ENCODE results near the gene LITAF. TPM values are rescaled to one million over a fixed set of nuclear protein-coding genes. Genes with fewer than 3 reads are reported as not detected.
"Not testable (repeated sequence)": the region's sequence is repeated elsewhere in the genome, so short reads cannot be mapped to it uniquely, and the experiment has no call there.

The LITAF gene
- total RNA-seq, 2 donors from 2014 or later: 36.6 to 62.9 TPM

DNA sequence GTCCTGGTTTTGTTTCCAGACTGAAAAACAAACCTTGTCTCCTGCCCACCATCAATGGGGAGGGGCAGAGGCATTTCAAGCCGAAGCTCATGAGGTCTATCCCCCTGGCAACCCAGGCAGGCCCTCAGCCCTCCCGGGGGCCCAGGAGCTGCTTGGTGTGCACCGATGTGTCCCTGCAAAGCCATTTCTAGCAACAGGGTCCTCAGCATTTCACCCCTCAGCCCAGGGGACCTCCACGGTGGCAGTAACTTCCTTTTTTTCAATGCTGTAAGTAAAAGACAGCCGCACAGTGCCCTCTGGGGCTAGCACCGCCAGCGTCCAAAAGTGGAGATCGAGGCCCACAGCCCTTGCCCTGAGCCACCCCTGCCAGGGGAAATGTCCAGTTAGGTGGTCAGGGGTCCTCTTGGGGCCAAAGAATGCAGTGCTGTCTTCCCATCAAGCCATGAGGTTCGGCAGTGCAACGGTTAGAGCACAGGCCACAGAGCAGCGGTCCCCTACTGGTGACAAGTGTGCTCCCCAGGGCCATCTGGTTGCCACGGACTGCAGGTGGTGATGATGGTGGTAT is 79.9 kb downstream of the LITAF start:
- TF ChIP-seq, protein P1, sequence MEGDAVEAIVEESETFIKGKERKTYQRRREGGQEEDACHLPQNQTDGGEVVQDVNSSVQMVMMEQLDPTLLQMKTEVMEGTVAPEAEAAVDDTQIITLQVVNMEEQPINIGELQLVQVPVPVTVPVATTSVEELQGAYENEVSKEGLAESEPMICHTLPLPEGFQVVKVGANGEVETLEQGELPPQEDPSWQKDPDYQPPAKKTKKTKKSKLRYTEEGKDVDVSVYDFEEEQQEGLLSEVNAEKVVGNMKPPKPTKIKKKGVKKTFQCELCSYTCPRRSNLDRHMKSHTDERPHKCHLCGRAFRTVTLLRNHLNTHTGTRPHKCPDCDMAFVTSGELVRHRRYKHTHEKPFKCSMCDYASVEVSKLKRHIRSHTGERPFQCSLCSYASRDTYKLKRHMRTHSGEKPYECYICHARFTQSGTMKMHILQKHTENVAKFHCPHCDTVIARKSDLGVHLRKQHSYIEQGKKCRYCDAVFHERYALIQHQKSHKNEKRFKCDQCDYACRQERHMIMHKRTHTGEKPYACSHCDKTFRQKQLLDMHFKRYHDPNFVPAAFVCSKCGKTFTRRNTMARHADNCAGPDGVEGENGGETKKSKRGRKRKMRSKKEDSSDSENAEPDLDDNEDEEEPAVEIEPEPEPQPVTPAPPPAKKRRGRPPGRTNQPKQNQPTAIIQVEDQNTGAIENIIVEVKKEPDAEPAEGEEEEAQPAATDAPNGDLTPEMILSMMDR (conservative IDR thresholded peaks at IDR 0.05): peak; percentile 42
- peak overlapping the region; percentile 41 for H3K27ac ChIP-seq (ENCODE audit: low read depth, low read length)
- peaks cover 2% of the 10 kb centered on the region for H3K4me1 Mint-ChIP-seq
- peak; percentile 42 for DNase-seq
- H3K36me3 ChIP-seq (ENCODE audit: control insufficient read depth, insufficient read depth, low read length): no peaks in the 10 kb centered on the region
- H3K4me1 ChIP-seq (ENCODE audit: control insufficient read depth, insufficient read depth, low read length): no peaks in the 10 kb centered on the region
- H3K4me3 ChIP-seq (ENCODE audit: low read length): no peak overlapping the region
- peak overlapping the region; percentile 21 for H3K27ac Mint-ChIP-seq
- no peaks in the 10 kb centered on the region for H3K36me3 Mint-ChIP-seq (ENCODE audit: low read depth)
- no peaks in the 10 kb centered on the region for H3K9me3 Mint-ChIP-seq
- no peak overlapping the region for H3K9ac ChIP-seq (ENCODE audit: extremely low read depth, low read length, poor library complexity, severe bottlenecking)
- H3K9me3 ChIP-seq (ENCODE audit: control insufficient read depth, low read length): no peaks in the 10 kb centered on the region
- WGBS, 2 experiments (ENCODE audit: insufficient coverage in 1 of 2, insufficient read length in 1 of 2): 86 to 90% methylated on average over 9 to 11 of the region's 12 CpGs
- no peaks in the 10 kb centered on the region for H3K27me3 ChIP-seq (ENCODE audit: control insufficient read depth, insufficient read depth, low read length, poor library complexity, severe bottlenecking)
- H3K27me3 Mint-ChIP-seq (ENCODE audit: insufficient read depth): no peaks in the 10 kb centered on the region
- H3K4me3 Mint-ChIP-seq: no peak overlapping the region

DNA sequence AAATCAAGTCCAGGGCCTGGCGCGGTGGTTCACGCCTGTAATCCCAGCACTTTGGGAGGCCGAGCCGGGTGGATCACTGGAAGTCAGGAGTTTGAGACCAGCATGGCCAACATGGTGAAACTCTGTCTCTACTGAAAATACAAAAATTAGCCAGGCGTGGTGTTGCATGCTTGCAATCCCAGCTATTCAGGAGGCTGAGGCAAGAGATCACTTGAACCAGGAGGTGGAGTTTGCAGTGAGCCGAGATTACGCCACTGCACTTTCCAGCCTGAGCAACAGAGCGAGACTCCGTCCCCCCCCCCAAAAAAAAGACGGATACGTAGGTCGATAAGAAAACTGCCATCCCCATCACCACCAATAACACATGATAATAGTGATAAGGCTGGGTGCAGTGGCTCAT is 82.5 kb downstream of the LITAF start:
- H3K27me3 ChIP-seq (ENCODE audit: control insufficient read depth, insufficient read depth, low read length, poor library complexity, severe bottlenecking); H3K4me3 ChIP-seq (ENCODE audit: low read length); DNase-seq; H3K36me3 ChIP-seq (ENCODE audit: control insufficient read depth, insufficient read depth, low read length); H3K9ac ChIP-seq (ENCODE audit: extremely low read depth, low read length, poor library complexity, severe bottlenecking); H3K27ac ChIP-seq (ENCODE audit: low read depth, low read length); H3K4me1 Mint-ChIP-seq; H3K4me1 ChIP-seq (ENCODE audit: control insufficient read depth, insufficient read depth, low read length); H3K36me3 Mint-ChIP-seq (ENCODE audit: low read depth); H3K4me3 Mint-ChIP-seq; H3K9me3 Mint-ChIP-seq; H3K27ac Mint-ChIP-seq; H3K27me3 Mint-ChIP-seq (ENCODE audit: insufficient read depth); H3K9me3 ChIP-seq (ENCODE audit: control insufficient read depth, low read length): not testable (repeated sequence)
- 87 to 90% methylated on average over 6 to 10 of the region's 13 CpGs for WGBS, 2 experiments (ENCODE audit: insufficient coverage in 1 of 2, insufficient read length in 1 of 2)

DNA sequence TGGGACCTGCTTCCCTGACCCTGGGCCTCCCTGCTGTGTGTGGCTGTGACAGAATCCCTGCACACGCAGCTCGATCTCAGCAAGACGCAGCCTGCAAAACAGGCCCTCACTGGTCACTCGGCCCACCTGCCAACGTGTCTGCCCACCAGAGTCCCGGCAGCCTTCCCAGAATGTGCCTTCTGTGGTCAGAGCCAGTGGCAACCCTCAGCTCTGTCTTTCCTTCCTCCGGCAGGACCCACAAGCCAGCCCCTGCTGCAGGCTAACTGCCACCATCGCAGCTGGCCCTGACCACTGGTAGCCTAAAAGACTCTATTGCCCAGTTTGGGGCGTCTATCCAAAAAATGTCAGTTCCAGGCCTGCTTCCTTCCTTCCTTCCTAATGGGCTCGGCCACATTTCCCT is 83.2 kb downstream of the LITAF start:
- no peaks in the 10 kb centered on the region for H3K36me3 Mint-ChIP-seq (ENCODE audit: low read depth)
- H3K9me3 Mint-ChIP-seq: no peaks in the 10 kb centered on the region
- H3K4me3 Mint-ChIP-seq: no peak overlapping the region
- Histone ChIP-seq H3K9me3 (ENCODE audit: control insufficient read depth, low read length) (no peaks in the 10 kb centered on the region), H3K27me3 (ENCODE audit: control insufficient read depth, insufficient read depth, low read length, poor library complexity, severe bottlenecking) (no peaks in the 10 kb centered on the region), H3K9ac (ENCODE audit: extremely low read depth, low read length, poor library complexity, severe bottlenecking) (no peak overlapping the region), H3K4me3 (ENCODE audit: low read length) (no peak overlapping the region), H3K36me3 (ENCODE audit: control insufficient read depth, insufficient read depth, low read length) (no peaks in the 10 kb centered on the region), H3K27ac (ENCODE audit: low read depth, low read length) (no peak overlapping the region), H3K4me1 (ENCODE audit: control insufficient read depth, insufficient read depth, low read length) (no peaks in the 10 kb centered on the region)
- no peak for DNase-seq
- no peak overlapping the region for H3K27ac Mint-ChIP-seq
- H3K4me1 Mint-ChIP-seq: peaks cover 6% of the 10 kb centered on the region
- 87 to 88% methylated on average over 8 to 10 of the region's 10 CpGs for WGBS, 2 experiments (ENCODE audit: insufficient coverage in 1 of 2, insufficient read length in 1 of 2)
- TF ChIP-seq, protein P1 (conservative IDR thresholded peaks at IDR 0.05): no peak
- H3K27me3 Mint-ChIP-seq (ENCODE audit: insufficient read depth): no peaks in the 10 kb centered on the region

DNA sequence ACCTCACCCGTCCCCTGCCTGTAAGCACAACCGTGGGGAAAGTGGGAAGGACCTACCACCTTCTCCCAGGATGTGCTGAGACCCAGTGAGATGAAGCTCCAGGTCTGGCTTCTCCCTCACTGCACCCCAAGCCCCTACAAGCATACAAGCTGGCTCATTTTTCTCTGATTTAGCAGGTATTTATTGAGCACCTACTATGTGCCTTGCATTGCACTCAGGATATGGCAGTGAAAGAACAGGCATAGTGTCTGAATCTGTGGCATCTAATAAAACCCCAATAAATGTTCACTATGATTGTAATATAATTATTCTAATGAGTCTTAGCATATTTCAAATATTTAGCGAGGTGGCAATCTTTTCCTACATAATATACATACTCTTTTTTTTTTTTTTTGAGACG is 84.5 kb downstream of the LITAF start:
- Mint-ChIP-seq H3K4me1 (peaks cover 12% of the 10 kb centered on the region), H3K27me3 (ENCODE audit: insufficient read depth) (no peaks in the 10 kb centered on the region), H3K27ac (no peak overlapping the region), H3K36me3 (ENCODE audit: low read depth) (no peaks in the 10 kb centered on the region), H3K4me3 (no peak overlapping the region), H3K9me3 (no peaks in the 10 kb centered on the region)
- no peaks in the 10 kb centered on the region for H3K4me1 ChIP-seq (ENCODE audit: control insufficient read depth, insufficient read depth, low read length)
- no peak for DNase-seq
- H3K9me3 ChIP-seq (ENCODE audit: control insufficient read depth, low read length): no peaks in the 10 kb centered on the region
- 40 to 56% methylated on average over 2 to 3 of the region's 4 CpGs for WGBS, 2 experiments (ENCODE audit: insufficient coverage in 1 of 2, insufficient read length in 1 of 2)
- no peak overlapping the region for H3K27ac ChIP-seq (ENCODE audit: low read depth, low read length)
- no peaks in the 10 kb centered on the region for H3K36me3 ChIP-seq (ENCODE audit: control insufficient read depth, insufficient read depth, low read length)
- no peak overlapping the region for H3K4me3 ChIP-seq (ENCODE audit: low read length)
- TF ChIP-seq, protein P1 (conservative IDR thresholded peaks at IDR 0.05): no peak
- H3K27me3 ChIP-seq (ENCODE audit: control insufficient read depth, insufficient read depth, low read length, poor library complexity, severe bottlenecking): no peaks in the 10 kb centered on the region
- H3K9ac ChIP-seq (ENCODE audit: extremely low read depth, low read length, poor library complexity, severe bottlenecking): no peak overlapping the region
